ENCODE measurements around the gene DCHS1. TPM values are rescaled to one million over a fixed set of nuclear protein-coding genes. Genes with fewer than 3 reads are reported as not detected.
"Not testable (repeated sequence)": the region's sequence is repeated elsewhere in the genome, so short reads cannot be mapped to it uniquely, and the experiment has no call there.

The DCHS1 gene
- total and polyA plus RNA-seq, 2 of the 13 experiments (the other 11 are each of a cell fraction or from before 2014, with no cell fraction given) = under 0.01 to 0.03 TPM

DNA sequence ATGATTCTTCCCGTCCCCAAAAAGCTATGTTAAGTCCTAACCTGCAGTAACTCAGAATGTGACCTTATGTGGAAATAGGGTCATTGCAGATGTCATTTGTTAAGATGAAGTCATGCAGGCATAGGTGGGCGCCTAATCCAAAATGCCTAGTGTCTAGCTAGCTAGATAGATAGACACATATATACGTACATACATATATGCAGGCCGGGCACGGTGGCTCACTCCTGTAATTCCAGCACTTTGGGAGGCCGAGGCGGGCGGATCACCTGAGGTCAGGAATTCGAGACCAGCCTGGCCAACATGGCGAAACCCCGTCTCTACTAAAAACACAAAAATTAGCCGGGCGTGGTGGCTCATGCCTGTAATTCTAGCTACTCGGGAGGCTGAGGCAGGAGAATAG, 28.5 kb upstream of the DCHS1 start:
- intact Hi-C loops (cut with micrococcal nuclease; ENCODE audit: unreplicated experiment) (loop anchor here (5.0 to 10.0 kb wide), 2 partner anchors 202 to 299 kb away; partner anchors contain the start of genes ARFIP2 and TIMM10B), in situ Hi-C loops (cut with HindIII; ENCODE audit: extremely low pct_ligation_motif_present, low pct_unique_long_range_greater_than_20kb) (loop anchor here (5.0 kb wide), 1 partner anchor 137 kb away; no protein-coding TSS in a partner anchor)
- H3K79me2 ChIP-seq (ENCODE audit: insufficient read depth, low read length) = peaks cover 22% of the 10 kb centered on the region

DNA sequence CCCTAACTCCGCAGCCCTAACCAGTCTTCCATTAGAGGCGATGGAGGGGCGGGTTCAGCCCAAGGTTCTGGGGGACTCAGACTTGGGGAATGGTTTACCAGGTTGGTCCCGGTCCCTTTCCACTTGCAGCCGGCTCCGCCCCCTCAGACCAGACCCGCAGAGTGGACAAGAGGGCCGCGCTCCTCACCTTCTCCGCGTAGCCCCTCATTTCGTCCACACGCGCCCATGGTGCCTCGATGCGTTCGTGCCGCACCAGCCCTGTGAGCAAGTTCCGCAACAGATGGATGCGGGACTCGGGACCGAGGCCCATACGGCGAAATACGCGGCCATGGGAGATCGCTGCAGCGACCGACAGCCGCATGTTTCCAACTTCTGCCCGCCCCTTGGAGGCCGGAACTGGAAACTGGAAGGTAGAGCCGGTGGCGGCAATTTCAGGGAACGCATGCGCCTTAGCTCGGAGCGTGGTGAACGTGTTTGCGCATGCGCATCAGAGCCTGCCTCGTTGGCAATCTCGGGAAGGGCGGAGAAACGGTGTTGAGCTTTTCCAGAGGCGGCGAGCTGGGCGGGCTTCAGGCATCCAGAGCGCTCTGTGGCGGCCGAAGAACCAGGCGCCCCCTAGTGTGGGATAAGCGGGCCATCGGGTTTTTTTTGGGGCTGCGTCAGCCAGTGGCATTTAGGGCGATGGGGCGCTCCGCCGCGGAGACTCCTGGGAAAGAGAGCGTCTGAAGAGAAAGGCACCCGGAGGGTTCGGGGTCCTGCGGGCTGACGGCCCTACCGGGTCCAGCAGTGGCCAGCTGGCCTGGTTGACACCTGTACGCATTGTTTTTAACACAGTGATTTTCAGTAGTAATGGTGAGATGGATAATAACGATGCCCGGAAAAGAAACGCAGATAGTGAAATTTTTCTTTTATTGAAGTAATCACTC, 27.6 kb upstream of the DCHS1 start, which contains the start of gene MRPL17:
Gene MRPL17, minus strand, starts transcription at position 405 of the 926 bp plus-strand sequence. Its CDS starts 44 bp downstream, at position 361.
- intact Hi-C loops (cut with micrococcal nuclease; ENCODE audit: unreplicated experiment) = loop anchor here (1.0 to 10.0 kb wide), 4 partner anchors 71 to 298 kb away; partner anchors contain the start of genes ARFIP2, TAF10 and TIMM10B
- FAIRE-seq (peak; percentile 96), DNase-seq (ENCODE audit: low spot score) (peak; percentile 98), ATAC-seq (peak; percentile 94)
- H3K4me1 ChIP-seq (ENCODE audit: insufficient read depth, low read length) = peaks cover 18% of the 10 kb centered on the region
- WGBS (ENCODE audit: low lambda C conversion rate) = 0% methylated on average over 45 of the region's 70 CpGs
- H3K9ac ChIP-seq (ENCODE audit: insufficient read depth, low read depth, low read length) = peak within 1 kb of the TSS; percentile 85
- POLR2A ChIA-PET = interaction anchor here (0.6 to 2.1 kb wide), 23 partner anchors 11 to 448 kb away, joined by 3 to 20 read pairs (median 4); partner anchors contain the start of genes APBB1, ARFIP2, FHIP1B and HPX
- peak within 1 kb of the TSS; percentile 87 for H2AFZ ChIP-seq (ENCODE audit: low read length)
- peak within 1 kb of the TSS; percentile 63 to 81 (median 66) for H3K4me3 ChIP-seq (replicated peaks in 1 of 3; ENCODE audit: insufficient read depth in 1 of 3, low read depth in 2 of 3, low read length in 3 of 3)
- H4K20me1 ChIP-seq (ENCODE audit: insufficient read depth, low read length) = no peaks in the 10 kb centered on the region; the same call in 1 of the 2 replicates
- peak within 1 kb of the TSS; percentile 77 for H3K27ac ChIP-seq (ENCODE audit: extremely low read length, insufficient read depth, low read length)
- H3K79me2 ChIP-seq (ENCODE audit: insufficient read depth, low read length) = peaks cover 22% of the 10 kb centered on the region
- peaks cover 0 to 9% of the 10 kb centered on the region in 2 experiments; a peak in 2 of 5 replicates for H3K27me3 ChIP-seq (ENCODE audit: control insufficient read depth in 1 of 2, insufficient read depth in 2 of 2, low read length in 2 of 2)
- in situ Hi-C loops (cut with HindIII; ENCODE audit: extremely low pct_ligation_motif_present, low pct_unique_long_range_greater_than_20kb) = loop anchor here (5.0 kb wide), 1 partner anchor 136 kb away; no protein-coding TSS in a partner anchor
- no TSS peak for BruUV-seq (replicated peaks)
- H3K9me3 ChIP-seq (ENCODE audit: low read length) = no peaks in the 10 kb centered on the region
- H3K36me3 ChIP-seq (replicated peaks in 1 of 2; ENCODE audit: control insufficient read depth in 1 of 2, insufficient read depth in 2 of 2, low read length in 2 of 2) = peaks cover 0 to 5% of the 10 kb centered on the region in 2 experiments; a peak in 2 of 5 replicates
- CTCF ChIA-PET (ENCODE audit: low intra/inter-chr PET ratio, low total read pairs) = interaction anchor here (0.7 to 1.8 kb wide), 2 partner anchors 79 to 152 kb away, joined by 3 to 13 read pairs; no protein-coding TSS in a partner anchor
- H3K4me2 ChIP-seq (ENCODE audit: low read depth, low read length) = peak within 1 kb of the TSS; percentile 94
- TF ChIP-seq SRSF4 (IDR thresholded peaks at IDR 0.05; ENCODE audit: low read depth, low read length, poor library complexity, severe bottlenecking) (no peak), ZNF564 (CRISPR knock-in tag; IDR thresholded peaks at IDR 0.05) (peak; percentile 93), SMC3 (IDR thresholded peaks at IDR 0.05; ENCODE audit: low read length) (peak; percentile 42; the same call in 1 of the 2 replicates), ZC3H4 (CRISPR knock-in tag; IDR thresholded peaks at IDR 0.05; ENCODE audit: borderline replicate concordance) (0 out of 2 replicates have a peak, but pooled peaks have one; percentile 72), HNRNPL (IDR thresholded peaks at IDR 0.05; ENCODE audit: low read depth, low read length) (peak; percentile 76; the same call in 1 of the 2 replicates), ZNF598 (CRISPR knock-in tag; IDR thresholded peaks at IDR 0.05; ENCODE audit: borderline replicate concordance) (peak; percentile 98; the same call in 1 of the 2 replicates)
- TF ChIP-seq, protein P1, sequence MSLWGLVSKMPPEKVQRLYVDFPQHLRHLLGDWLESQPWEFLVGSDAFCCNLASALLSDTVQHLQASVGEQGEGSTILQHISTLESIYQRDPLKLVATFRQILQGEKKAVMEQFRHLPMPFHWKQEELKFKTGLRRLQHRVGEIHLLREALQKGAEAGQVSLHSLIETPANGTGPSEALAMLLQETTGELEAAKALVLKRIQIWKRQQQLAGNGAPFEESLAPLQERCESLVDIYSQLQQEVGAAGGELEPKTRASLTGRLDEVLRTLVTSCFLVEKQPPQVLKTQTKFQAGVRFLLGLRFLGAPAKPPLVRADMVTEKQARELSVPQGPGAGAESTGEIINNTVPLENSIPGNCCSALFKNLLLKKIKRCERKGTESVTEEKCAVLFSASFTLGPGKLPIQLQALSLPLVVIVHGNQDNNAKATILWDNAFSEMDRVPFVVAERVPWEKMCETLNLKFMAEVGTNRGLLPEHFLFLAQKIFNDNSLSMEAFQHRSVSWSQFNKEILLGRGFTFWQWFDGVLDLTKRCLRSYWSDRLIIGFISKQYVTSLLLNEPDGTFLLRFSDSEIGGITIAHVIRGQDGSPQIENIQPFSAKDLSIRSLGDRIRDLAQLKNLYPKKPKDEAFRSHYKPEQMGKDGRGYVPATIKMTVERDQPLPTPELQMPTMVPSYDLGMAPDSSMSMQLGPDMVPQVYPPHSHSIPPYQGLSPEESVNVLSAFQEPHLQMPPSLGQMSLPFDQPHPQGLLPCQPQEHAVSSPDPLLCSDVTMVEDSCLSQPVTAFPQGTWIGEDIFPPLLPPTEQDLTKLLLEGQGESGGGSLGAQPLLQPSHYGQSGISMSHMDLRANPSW (CRISPR knock-in tag; IDR thresholded peaks at IDR 0.05; ENCODE audit: borderline replicate concordance) = peak; percentile 91; the same call in 1 of the 2 replicates

More for the DNA sequence above, 28.5 kb upstream of the DCHS1 start:
- Histone ChIP-seq H3K9ac (ENCODE audit: insufficient read depth, low read depth, low read length) (peak overlapping the region; percentile 74; the same call in 1 of the 2 replicates), H3K4me1 (ENCODE audit: insufficient read depth, low read length) (peaks cover 18% of the 10 kb centered on the region), H3K4me2 (ENCODE audit: low read depth, low read length) (peak overlapping the region; percentile 91), H3K4me3 (replicated peaks in 1 of 3; ENCODE audit: insufficient read depth in 1 of 3, low read depth in 2 of 3, low read length in 3 of 3) (peak overlapping the region in 2 of 3 experiments; percentile 52 to 75; a peak in 2 of 6 replicates), H2AFZ (ENCODE audit: low read length) (peak overlapping the region; percentile 87)
- H3K27ac ChIP-seq (ENCODE audit: extremely low read length, insufficient read depth, low read length); H3K36me3 ChIP-seq (replicated peaks in 1 of 2; ENCODE audit: control insufficient read depth in 1 of 2, insufficient read depth in 2 of 2, low read length in 2 of 2); FAIRE-seq; H3K27me3 ChIP-seq (ENCODE audit: control insufficient read depth in 1 of 2, insufficient read depth in 2 of 2, low read length in 2 of 2); H4K20me1 ChIP-seq (ENCODE audit: insufficient read depth, low read length); DNase-seq (ENCODE audit: low spot score); BruUV-seq (replicated peaks); ATAC-seq; H3K9me3 ChIP-seq (ENCODE audit: low read length): not testable (repeated sequence)
- TF ChIP-seq ZNF556 (CRISPR knock-in tag; IDR thresholded peaks at IDR 0.05; ENCODE audit: borderline replicate concordance) = 0 out of 2 replicates have a peak, but pooled peaks have one; percentile 1
- WGBS (ENCODE audit: low lambda C conversion rate) = 88% methylated on average over 14 of the region's 14 CpGs
- ChIA-PET CTCF (ENCODE audit: low intra/inter-chr PET ratio, low total read pairs) (interaction anchor here (1.8 kb wide), 1 partner anchor 153 kb away, joined by 13 read pairs; no protein-coding TSS in a partner anchor), POLR2A (interaction anchor here (1.7 kb wide), 1 partner anchor 72 kb away, joined by 14 read pairs; the partner anchor contains the start of gene TAF10)
